ENCODE data around the gene FADS6.

The FADS6 gene

GRCh38 chr17:74923538-74924249 lies 30.3 kb upstream of the FADS6 start:
- Histone ChIP-seq H3K27me3 (ENCODE audit: insufficient read depth, insufficient read length) (peaks cover 75% of the 10 kb centered on the region), H3K36me3 (ENCODE audit: insufficient read depth, insufficient read length, low read length) (no peaks in the 10 kb centered on the region), H3K9me3 (ENCODE audit: insufficient read depth, low read length) (no peaks in the 10 kb centered on the region), H3K4me1 (ENCODE audit: insufficient read depth, insufficient read length) (peaks cover 25% of the 10 kb centered on the region), H3K9ac (ENCODE audit: insufficient read length, low read depth) (peak overlapping the region; percentile 77), H3K4me3 (ENCODE audit: insufficient read length, low read depth) (peak overlapping the region; percentile 44)
- DNase-seq (ENCODE audit: low read depth, low spot score): no peak
- no peak for TF ChIP-seq ZNF274 (IDR thresholded peaks at IDR 0.05; ENCODE audit: low read depth, low read length)
- TF ChIP-seq SUZ12 (IDR thresholded peaks at IDR 0.05; ENCODE audit: extremely low read depth, insufficient read depth, insufficient read length): no peak
- TF ChIP-seq YY1 (IDR thresholded peaks at IDR 0.05; ENCODE audit: insufficient read depth, insufficient read length): no peak

GRCh38 chr17:74922694-74923537 lies 29.5 kb upstream of the FADS6 start, which contains the start of gene USH1G:
Gene USH1G, minus strand, starts transcription at chr17:74923255. Its CDS starts 182 bp downstream, at chr17:74923073.
- H3K36me3 ChIP-seq (ENCODE audit: insufficient read depth, insufficient read length, low read length): no peaks in the 10 kb centered on the region
- peak within 1 kb of the TSS; percentile 49 for H3K4me3 ChIP-seq (ENCODE audit: insufficient read length, low read depth)
- H3K4me1 ChIP-seq (ENCODE audit: insufficient read depth, insufficient read length): peaks cover 25% of the 10 kb centered on the region
- H3K9ac ChIP-seq (ENCODE audit: insufficient read length, low read depth): peak within 1 kb of the TSS; percentile 77
- no peak for DNase-seq (ENCODE audit: low read depth, low spot score)
- TF ChIP-seq ZNF274 (IDR thresholded peaks at IDR 0.05; ENCODE audit: low read depth, low read length) (no peak), SUZ12 (IDR thresholded peaks at IDR 0.05; ENCODE audit: extremely low read depth, insufficient read depth, insufficient read length) (no peak), YY1 (IDR thresholded peaks at IDR 0.05; ENCODE audit: insufficient read depth, insufficient read length) (no peak)
- H3K27me3 ChIP-seq (ENCODE audit: insufficient read depth, insufficient read length): peaks cover 68% of the 10 kb centered on the region
- H3K9me3 ChIP-seq (ENCODE audit: insufficient read depth, low read length): no peaks in the 10 kb centered on the region

DNA sequence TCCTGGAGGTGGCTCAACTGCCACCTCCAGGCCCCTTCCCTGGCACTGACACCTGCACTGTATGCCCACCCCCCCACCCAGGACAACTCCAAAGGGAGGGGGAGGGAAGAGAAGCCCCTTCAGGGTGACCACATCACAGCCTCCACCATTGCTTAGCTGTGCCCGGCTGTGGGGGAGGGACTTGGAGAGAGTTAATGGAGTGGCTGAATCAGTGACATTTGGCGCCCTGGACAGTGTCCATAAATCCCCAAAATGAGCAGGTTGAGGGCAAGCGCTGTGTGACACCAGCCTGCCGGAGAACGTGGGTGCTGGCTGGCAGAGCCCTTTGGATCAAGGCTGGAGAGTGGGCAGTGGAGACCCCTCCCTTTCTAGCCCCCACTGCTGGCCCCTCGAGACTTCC lies 28.7 kb upstream of the FADS6 start:
- TF ChIP-seq YY1 (IDR thresholded peaks at IDR 0.05; ENCODE audit: insufficient read depth, insufficient read length) (no peak), ZNF274 (IDR thresholded peaks at IDR 0.05; ENCODE audit: low read depth, low read length) (no peak), SUZ12 (IDR thresholded peaks at IDR 0.05; ENCODE audit: extremely low read depth, insufficient read depth, insufficient read length) (no peak)
- H3K27me3 ChIP-seq (ENCODE audit: insufficient read depth, insufficient read length): peaks cover 61% of the 10 kb centered on the region
- no peaks in the 10 kb centered on the region for H3K36me3 ChIP-seq (ENCODE audit: insufficient read depth, insufficient read length, low read length)
- peak overlapping the region; percentile 49 for H3K4me3 ChIP-seq (ENCODE audit: insufficient read length, low read depth)
- peak overlapping the region; percentile 18 for H3K9ac ChIP-seq (ENCODE audit: insufficient read length, low read depth)
- no peak for DNase-seq (ENCODE audit: low read depth, low spot score)
- H3K4me1 ChIP-seq (ENCODE audit: insufficient read depth, insufficient read length): peaks cover 26% of the 10 kb centered on the region
- H3K9me3 ChIP-seq (ENCODE audit: insufficient read depth, low read length): no peaks in the 10 kb centered on the region

GRCh38 chr17:74921769-74922168 lies 28.3 kb upstream of the FADS6 start:
- no peak for DNase-seq (ENCODE audit: low read depth, low spot score)

GRCh38 chr17:74921026-74921681 lies 27.7 kb upstream of the FADS6 start:
- Histone ChIP-seq H3K27me3 (ENCODE audit: insufficient read depth, insufficient read length) (peaks cover 53% of the 10 kb centered on the region), H3K9me3 (ENCODE audit: insufficient read depth, low read length) (no peaks in the 10 kb centered on the region), H3K4me3 (ENCODE audit: insufficient read length, low read depth) (no peak overlapping the region), H3K36me3 (ENCODE audit: insufficient read depth, insufficient read length, low read length) (no peaks in the 10 kb centered on the region), H3K9ac (ENCODE audit: insufficient read length, low read depth) (peak overlapping the region; percentile 17), H3K4me1 (ENCODE audit: insufficient read depth, insufficient read length) (peaks cover 26% of the 10 kb centered on the region)
- no peak for DNase-seq (ENCODE audit: low read depth, low spot score)
- TF ChIP-seq YY1 (IDR thresholded peaks at IDR 0.05; ENCODE audit: insufficient read depth, insufficient read length): no peak
- no peak for TF ChIP-seq ZNF274 (IDR thresholded peaks at IDR 0.05; ENCODE audit: low read depth, low read length)
- TF ChIP-seq SUZ12 (IDR thresholded peaks at IDR 0.05; ENCODE audit: extremely low read depth, insufficient read depth, insufficient read length): no peak

More at GRCh38 chr17:74921769-74922168, 28.3 kb upstream of the FADS6 start:
- Histone ChIP-seq H3K36me3 (ENCODE audit: insufficient read depth, insufficient read length, low read length) (no peaks in the 10 kb centered on the region), H3K9me3 (ENCODE audit: insufficient read depth, low read length) (no peaks in the 10 kb centered on the region), H3K4me1 (ENCODE audit: insufficient read depth, insufficient read length) (peaks cover 26% of the 10 kb centered on the region), H3K27me3 (ENCODE audit: insufficient read depth, insufficient read length) (peaks cover 57% of the 10 kb centered on the region), H3K4me3 (ENCODE audit: insufficient read length, low read depth) (no peak overlapping the region), H3K9ac (ENCODE audit: insufficient read length, low read depth) (no peak overlapping the region)
- TF ChIP-seq SUZ12 (IDR thresholded peaks at IDR 0.05; ENCODE audit: extremely low read depth, insufficient read depth, insufficient read length) (no peak), ZNF274 (IDR thresholded peaks at IDR 0.05; ENCODE audit: low read depth, low read length) (no peak), YY1 (IDR thresholded peaks at IDR 0.05; ENCODE audit: insufficient read depth, insufficient read length) (no peak)

DNA sequence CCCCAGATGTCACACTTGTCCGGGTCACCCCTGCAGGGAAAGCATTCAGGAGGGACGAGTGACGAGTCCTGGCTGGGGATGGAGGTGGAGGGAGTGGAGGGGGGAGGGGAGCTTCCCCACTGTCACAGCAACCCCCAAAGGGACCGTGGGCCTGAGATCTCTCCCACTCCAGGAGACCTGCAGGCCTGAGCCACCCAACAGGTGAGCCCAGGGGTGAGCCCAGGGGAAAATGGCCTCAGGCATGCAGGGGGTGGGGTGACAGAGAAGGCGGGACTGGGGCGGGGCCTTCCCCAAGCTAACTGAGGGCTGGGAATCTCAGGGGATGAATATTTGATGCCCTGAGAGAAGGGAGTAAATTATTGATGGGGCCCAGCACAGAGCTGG lies 27.2 kb upstream of the FADS6 start:
- H3K36me3 ChIP-seq (ENCODE audit: insufficient read depth, insufficient read length, low read length): no peaks in the 10 kb centered on the region
- peaks cover 26% of the 10 kb centered on the region for H3K4me1 ChIP-seq (ENCODE audit: insufficient read depth, insufficient read length)
- no peak overlapping the region for H3K9ac ChIP-seq (ENCODE audit: insufficient read length, low read depth)
- peaks cover 48% of the 10 kb centered on the region for H3K27me3 ChIP-seq (ENCODE audit: insufficient read depth, insufficient read length)
- H3K9me3 ChIP-seq (ENCODE audit: insufficient read depth, low read length): no peaks in the 10 kb centered on the region
- TF ChIP-seq YY1 (IDR thresholded peaks at IDR 0.05; ENCODE audit: insufficient read depth, insufficient read length) (no peak), SUZ12 (IDR thresholded peaks at IDR 0.05; ENCODE audit: extremely low read depth, insufficient read depth, insufficient read length) (no peak), ZNF274 (IDR thresholded peaks at IDR 0.05; ENCODE audit: low read depth, low read length) (no peak)
- no peak for DNase-seq (ENCODE audit: low read depth, low spot score)
- no peak overlapping the region for H3K4me3 ChIP-seq (ENCODE audit: insufficient read length, low read depth)
